Loucy (cell line): ENCODE results near the gene STARD6.

Experiments
- H2AFZ ChIP-seq: fragments of 200-600 bp; sonication (generic); 2 replicates; pipeline ENCODE4 v1.6.0; 2016; ENCODE audit warnings: antibody characterized with exemption, mild to moderate bottlenecking, low read length, moderate library complexity
- H3F3A ChIP-seq: fragments of 200-600 bp; 2 replicates; pipeline ENCODE4 v1.6.0; 2016; ENCODE audit warnings: antibody characterized with exemption, low read depth, mild to moderate bottlenecking
- H3K27me3 ChIP-seq: fragments of 200-600 bp; sonication (generic); 2 replicates; pipeline ENCODE4 v1.6.1; 2014; ENCODE audit warnings: low read length, mild to moderate bottlenecking; ENCODE audit not compliant: insufficient read depth, poor library complexity, severe bottlenecking
- H3K36me3 ChIP-seq: fragments of 200-600 bp; sonication (generic); 2 replicates; pipeline ENCODE4 v1.6.1; 2016; ENCODE audit warnings: low read length; ENCODE audit not compliant: insufficient read depth
- H3K4me1 ChIP-seq: fragments of 200-600 bp; sonication (generic); 2 replicates; pipeline ENCODE4 v1.5.1; 2014; ENCODE audit warnings: low read length, mild to moderate bottlenecking; ENCODE audit not compliant: insufficient read depth, poor library complexity, severe bottlenecking
- H3K4me2 ChIP-seq: fragments of 200-600 bp; sonication (generic); 2 replicates; pipeline ENCODE4 v1.6.0; 2014; ENCODE audit warnings: antibody characterized with exemption, low read length, low read depth, mild to moderate bottlenecking; ENCODE audit not compliant: poor library complexity, severe bottlenecking
- H3K4me3 ChIP-seq: fragments of 200-600 bp; sonication (generic); 2 replicates; pipeline ENCODE4 v1.5.1; 2014; ENCODE audit warnings: low read length, mild to moderate bottlenecking, mixed read lengths; ENCODE audit not compliant: poor library complexity, severe bottlenecking
- H3K79me2 ChIP-seq: fragments of 200-600 bp; sonication (generic); 2 replicates; pipeline ENCODE4 v1.6.1; 2014; ENCODE audit warnings: low read length; ENCODE audit not compliant: insufficient read depth
- H3K9ac ChIP-seq: fragments of 200-600 bp; sonication (generic); 2 replicates; pipeline ENCODE4 v1.6.0; 2014; ENCODE audit warnings: mild to moderate bottlenecking, low read depth, low read length, moderate library complexity; ENCODE audit not compliant: poor library complexity, severe bottlenecking
- H3K9me2 ChIP-seq: fragments of 200-600 bp; sonication (generic); replicated peaks from 2 replicates; pipeline ENCODE4 v1.6.1; 2016; ENCODE audit warnings: low read depth, low read length, mixed read lengths
- H3K9me3 ChIP-seq: fragments of 200-600 bp; sonication (generic); 2 replicates; pipeline ENCODE4 v1.6.1; 2014; ENCODE audit warnings: mild to moderate bottlenecking, antibody characterized with exemption, low read length, low read depth; ENCODE audit not compliant: insufficient read depth
- H4K20me1 ChIP-seq: fragments of 200-600 bp; sonication (generic); 2 replicates; pipeline ENCODE4 v1.6.0; 2014; ENCODE audit warnings: antibody characterized with exemption, low read length, mild to moderate bottlenecking; ENCODE audit not compliant: insufficient read depth, poor library complexity, severe bottlenecking
- EZH2phosphoT487 ChIP-seq: fragments of 200-600 bp; IDR thresholded peaks from 2 replicates; pipeline ENCODE4 v1.6.1; 2018; ENCODE audit warnings: antibody characterized with exemption, mild to moderate bottlenecking, moderate library complexity, borderline replicate concordance
- TF ChIP-seq, protein P1 (sequence below): fragments of 200-600 bp; sonication (generic); conservative IDR thresholded peaks from 2 replicates; pipeline ENCODE4 v1.5.1; 2014; ENCODE audit warnings: mild to moderate bottlenecking, antibody characterized with exemption, low read length

The STARD6 gene

DNA sequence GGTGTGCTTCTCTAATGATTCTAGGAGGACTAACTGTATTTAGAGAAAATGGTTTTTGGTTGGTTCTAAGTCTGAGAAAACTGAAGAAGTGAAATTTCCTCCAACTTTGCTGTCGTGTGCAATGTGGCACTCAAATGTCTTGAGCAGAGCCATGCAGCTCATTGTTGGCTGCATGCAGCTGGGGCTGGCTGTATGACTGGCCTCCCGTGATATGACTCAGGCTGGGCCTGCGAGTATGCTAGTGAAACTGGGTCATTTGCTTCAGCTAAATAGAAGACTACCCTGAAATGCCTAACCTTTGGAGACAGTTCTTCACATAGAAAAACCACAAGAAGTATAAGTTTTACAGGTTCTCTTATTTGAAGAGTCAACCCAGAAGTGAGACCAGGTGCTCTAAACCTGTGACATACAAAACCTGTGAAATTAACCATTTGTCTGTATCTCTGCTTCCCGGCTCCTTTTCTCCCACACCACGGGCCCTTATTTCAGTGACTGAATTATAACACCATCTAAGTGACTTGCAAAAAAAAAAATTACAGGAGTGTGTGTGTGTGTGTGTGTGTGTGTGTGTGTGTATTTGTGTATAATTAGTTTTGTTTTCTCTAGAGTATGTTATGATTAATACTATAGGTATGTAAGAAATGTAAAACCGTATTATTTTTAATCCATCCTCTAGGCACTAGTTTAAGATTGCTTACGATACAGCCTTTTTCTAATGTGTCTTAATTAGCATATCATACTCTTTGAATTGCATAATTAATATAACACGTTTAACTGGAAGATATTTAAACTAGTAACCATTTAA lies 72.5 kb downstream of the STARD6 start:
- Histone ChIP-seq H3K27me3 (no peaks in the 10 kb centered on the region), H3K36me3 (peaks cover 5% of the 10 kb centered on the region; the same call in 1 of the 2 replicates), H3K4me1 (peaks cover 4% of the 10 kb centered on the region), H4K20me1 (no peaks in the 10 kb centered on the region), H3K9me3 (no peaks in the 10 kb centered on the region), H3K9me2 (no peaks in the 10 kb centered on the region), H3K4me3 (no peak overlapping the region), H3K4me2 (no peak overlapping the region), H3K9ac (no peak overlapping the region), H3F3A (no peaks in the 10 kb centered on the region), H2AFZ (no peak overlapping the region), H3K79me2 (no peaks in the 10 kb centered on the region)
- TF ChIP-seq, protein P1, sequence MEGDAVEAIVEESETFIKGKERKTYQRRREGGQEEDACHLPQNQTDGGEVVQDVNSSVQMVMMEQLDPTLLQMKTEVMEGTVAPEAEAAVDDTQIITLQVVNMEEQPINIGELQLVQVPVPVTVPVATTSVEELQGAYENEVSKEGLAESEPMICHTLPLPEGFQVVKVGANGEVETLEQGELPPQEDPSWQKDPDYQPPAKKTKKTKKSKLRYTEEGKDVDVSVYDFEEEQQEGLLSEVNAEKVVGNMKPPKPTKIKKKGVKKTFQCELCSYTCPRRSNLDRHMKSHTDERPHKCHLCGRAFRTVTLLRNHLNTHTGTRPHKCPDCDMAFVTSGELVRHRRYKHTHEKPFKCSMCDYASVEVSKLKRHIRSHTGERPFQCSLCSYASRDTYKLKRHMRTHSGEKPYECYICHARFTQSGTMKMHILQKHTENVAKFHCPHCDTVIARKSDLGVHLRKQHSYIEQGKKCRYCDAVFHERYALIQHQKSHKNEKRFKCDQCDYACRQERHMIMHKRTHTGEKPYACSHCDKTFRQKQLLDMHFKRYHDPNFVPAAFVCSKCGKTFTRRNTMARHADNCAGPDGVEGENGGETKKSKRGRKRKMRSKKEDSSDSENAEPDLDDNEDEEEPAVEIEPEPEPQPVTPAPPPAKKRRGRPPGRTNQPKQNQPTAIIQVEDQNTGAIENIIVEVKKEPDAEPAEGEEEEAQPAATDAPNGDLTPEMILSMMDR = no peak
- TF ChIP-seq EZH2phosphoT487 = no peak

DNA sequence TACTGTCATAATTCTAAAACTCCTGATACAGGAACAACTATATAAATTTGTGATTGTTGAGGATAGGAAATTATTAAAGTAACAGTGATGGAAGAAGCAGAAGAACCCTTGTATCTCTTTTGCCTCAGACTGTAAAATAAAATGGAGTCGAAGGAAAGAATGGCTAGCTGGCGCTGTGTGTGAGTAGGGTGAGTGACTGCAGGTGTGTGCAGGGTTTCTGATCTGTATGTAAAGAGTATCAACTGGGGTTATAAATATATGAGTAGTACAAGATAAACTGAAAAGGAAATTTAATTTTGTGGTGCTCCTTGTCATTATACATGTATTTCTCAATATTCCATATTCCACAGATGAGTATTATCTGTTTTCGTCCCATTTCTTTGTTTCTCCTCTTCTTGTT lies 73.1 kb downstream of the STARD6 start:
- Histone ChIP-seq H3K9ac (no peak overlapping the region), H3K4me2 (no peak overlapping the region), H3K79me2 (no peaks in the 10 kb centered on the region), H3F3A (no peaks in the 10 kb centered on the region), H3K4me1 (peaks cover 8% of the 10 kb centered on the region), H4K20me1 (no peaks in the 10 kb centered on the region), H3K9me2 (no peaks in the 10 kb centered on the region), H3K9me3 (no peaks in the 10 kb centered on the region), H3K36me3 (peaks cover 5% of the 10 kb centered on the region; the same call in 1 of the 2 replicates), H3K4me3 (no peak overlapping the region), H3K27me3 (no peaks in the 10 kb centered on the region), H2AFZ (no peak overlapping the region)
- TF ChIP-seq, protein P1 = no peak
- no peak for TF ChIP-seq EZH2phosphoT487

DNA sequence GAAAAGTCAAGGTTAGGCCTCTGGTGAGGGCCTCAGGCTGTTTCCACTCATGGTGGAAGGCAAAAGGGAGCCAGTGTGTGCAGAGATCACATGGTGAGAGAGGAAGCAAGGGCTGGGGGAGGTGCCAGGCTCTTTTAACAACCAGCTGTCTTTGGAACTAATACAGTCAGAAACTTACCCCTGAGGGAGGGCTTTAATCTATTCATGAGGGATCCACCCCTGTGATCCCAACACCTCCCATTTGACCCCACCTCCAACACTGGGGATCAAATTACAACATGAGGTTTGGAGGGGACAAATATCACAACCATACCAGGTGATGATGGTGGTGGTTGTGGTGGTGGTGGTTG lies 77.5 kb downstream of the STARD6 start:
- no peaks in the 10 kb centered on the region for H3K79me2 ChIP-seq
- H3K9me2 ChIP-seq = no peaks in the 10 kb centered on the region
- no peaks in the 10 kb centered on the region for H3F3A ChIP-seq
- no peaks in the 10 kb centered on the region for H4K20me1 ChIP-seq
- H3K9me3 ChIP-seq = no peaks in the 10 kb centered on the region
- no peak for TF ChIP-seq EZH2phosphoT487
- TF ChIP-seq, protein P1 = no peak
- no peak overlapping the region for H2AFZ ChIP-seq
- peaks cover 8% of the 10 kb centered on the region for H3K4me1 ChIP-seq
- H3K27me3 ChIP-seq = no peaks in the 10 kb centered on the region
- H3K36me3 ChIP-seq = 0 out of 2 replicates have a peak, but pooled peaks cover 3% of the 10 kb centered on the region
- H3K9ac ChIP-seq = no peak overlapping the region
- no peak overlapping the region for H3K4me2 ChIP-seq
- H3K4me3 ChIP-seq = no peak overlapping the region
